Right cardiac atrium (tissue), 5 donors: ENCODE data around the gene KRTAP5-3. TPM values are rescaled to one million over a fixed set of nuclear protein-coding genes. Genes with fewer than 3 reads are reported as not detected.

Experiments
- ATAC-seq, 2 donors: fragments of 200-7000 bp; cut with Tn5 transposase; one replicate each; pipeline versions ENCODE4 v1.8.0 to v1.9.1; 2020; ENCODE audit warnings: moderate library complexity in 2 of 2, mild to moderate bottlenecking in 1 of 2
- DNase-seq, 3 donors: peaks; one replicate each; pipeline ENCODE4 v3.0.0-alpha.2; 2020
- H3K27ac ChIP-seq: one replicate; pipeline ENCODE4 v1.5.1; 2013; ENCODE audit warnings: mild to moderate bottlenecking, low read length, control low read depth, moderate library complexity
- H3K27me3 ChIP-seq: one replicate; pipeline ENCODE4 v1.6.1; 2013; ENCODE audit not compliant: control insufficient read depth, insufficient read depth
- H3K4me1 ChIP-seq: one replicate; pipeline ENCODE4 v1.6.1; 2013; ENCODE audit warnings: low read length; ENCODE audit not compliant: control insufficient read depth, insufficient read depth
- H3K4me3 ChIP-seq: one replicate; pipeline ENCODE4 v1.5.1; 2013; ENCODE audit warnings: low read length, control low read depth
- H3K9me3 ChIP-seq: one replicate; pipeline ENCODE4 v1.6.1; 2013; ENCODE audit warnings: low read length; ENCODE audit not compliant: control insufficient read depth
- WGBS: extraction: QIAGEN DNeasy Blood & Tissue Kit; methylation state at CpG from one replicate; pipeline ENCODE4 v1.1.7; 2013; 5-methylcytosine and 5-hydroxymethylcytosine counted together
- intact Hi-C, 4 donors: fragments of 100-400 bp; cut with DNase I; formaldehyde crosslinking; loops; one replicate each; pipeline versions ENCODE4 v1.11.0 to v1.14.0; 2022 to 2023
- polyA plus RNA-seq: library from polyadenylated mRNA; stranded (reverse); fragments of 200-250 nt; gene quantifications from one replicate; pipeline ENCODE4 v1.2.3, GENCODE V29; 2013
- total RNA-seq, 4 donors: library from RNA; stranded (reverse); fragmentation: NEBNext Ultra II Directional; extraction: Animal tissue kit (Norgen Biotek cat#: 25700); gene quantifications; one replicate each; pipeline ENCODE4 v1.2.1, GENCODE V29; 2021
- donor health status: healthy with polysubstance abuse.
- donor health status: DM: no; HTN: yes; CAD: no.
- donor health status: DM: no; HTN: no; CAD: no.
- donor health status: DM: no; HTN: yes; CAD: no; lungs with severe emphysema.
- donor health status: DM: yes; HTN: yes; CAD: no.

Gene KRTAP5-3
- total and polyA plus RNA-seq, 5 donors = not detected

- Histone ChIP-seq H3K27me3 (no peaks in the 10 kb centered on the region), H3K27ac (no peak overlapping the region), H3K9me3 (no peaks in the 10 kb centered on the region), H3K4me3 (peak overlapping the region; percentile 93), H3K4me1 (no peaks in the 10 kb centered on the region)
- ATAC-seq = no peak
- 69% methylated on average over 8 of the region's 8 CpGs for WGBS
- peak in 1 of 3 donors; percentile 46 for DNase-seq
- intact Hi-C loops = loop anchor here in 2 of 4 donors (5.0 kb wide), 1 partner anchor 368 kb away; no protein-coding TSS in a partner anchor
Observed at GRCh38 chr11:1570531-1570895, 37.8 kb downstream of the KRTAP5-3 start.

GRCh38 chr11:1570001-1570453 is 38.2 kb downstream of the KRTAP5-3 start:
- no peaks in the 10 kb centered on the region for H3K27me3 ChIP-seq
- H3K4me1 ChIP-seq = peaks cover 1% of the 10 kb centered on the region
- intact Hi-C loops = loop anchor here in 2 of 4 donors (5.0 kb wide), 1 partner anchor 368 kb away; no protein-coding TSS in a partner anchor
- ATAC-seq = no peak
- no peak overlapping the region for H3K27ac ChIP-seq
- peak in 1 of 3 donors; percentile 41 for DNase-seq
- no peak overlapping the region for H3K4me3 ChIP-seq
- 72% methylated on average over 11 of the region's 11 CpGs for WGBS
- no peaks in the 10 kb centered on the region for H3K9me3 ChIP-seq

- 71% methylated on average over 14 of the region's 14 CpGs for WGBS
- H3K4me1 ChIP-seq = peaks cover 4% of the 10 kb centered on the region
- no peaks in the 10 kb centered on the region for H3K27me3 ChIP-seq
- no peak overlapping the region for H3K4me3 ChIP-seq
- ATAC-seq = no peak
- peak in 1 of 3 donors; percentile 28 for DNase-seq
- intact Hi-C loops = no loop called here
- H3K27ac ChIP-seq = no peak overlapping the region
- no peaks in the 10 kb centered on the region for H3K9me3 ChIP-seq
Observed at GRCh38 chr11:1569251-1569780, 38.9 kb downstream of the KRTAP5-3 start.

GRCh38 chr11:1568441-1568911 is 39.8 kb downstream of the KRTAP5-3 start:
- Histone ChIP-seq H3K4me3 (no peak overlapping the region), H3K27me3 (no peaks in the 10 kb centered on the region), H3K9me3 (no peaks in the 10 kb centered on the region), H3K27ac (no peak overlapping the region), H3K4me1 (peaks cover 4% of the 10 kb centered on the region)
- intact Hi-C loops = no loop called here
- WGBS = 59% methylated on average over 13 of the region's 13 CpGs
- DNase-seq (peak in 1 of 3 donors; percentile 53), ATAC-seq (no peak)

DNA sequence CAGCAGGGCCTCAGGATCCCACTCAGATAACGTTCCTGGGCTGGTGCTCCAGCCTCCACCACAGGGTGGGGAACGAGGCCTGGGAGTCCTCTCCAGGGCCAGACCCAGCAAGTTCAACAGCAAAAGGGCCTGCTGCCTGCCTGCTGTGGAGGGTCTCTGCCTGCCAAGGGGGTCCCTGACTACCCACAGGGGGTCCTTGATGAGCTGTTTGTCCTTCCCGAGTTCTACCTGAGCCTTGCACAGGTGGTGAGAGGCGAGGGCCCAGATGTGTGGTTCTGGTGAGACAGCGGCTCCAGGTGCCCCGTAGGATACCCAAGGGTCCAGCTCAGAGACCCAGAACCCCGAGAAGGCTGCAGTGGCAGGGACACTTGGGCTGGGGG is 40.6 kb downstream of the KRTAP5-3 start:
- Histone ChIP-seq H3K27me3 (no peaks in the 10 kb centered on the region), H3K27ac (no peak overlapping the region), H3K4me1 (peaks cover 4% of the 10 kb centered on the region), H3K4me3 (no peak overlapping the region), H3K9me3 (no peaks in the 10 kb centered on the region)
- intact Hi-C loops = no loop called here
- DNase-seq (peak in 1 of 3 donors; percentile 27), ATAC-seq (no peak)
- 70% methylated on average over 7 of the region's 7 CpGs for WGBS

DNA sequence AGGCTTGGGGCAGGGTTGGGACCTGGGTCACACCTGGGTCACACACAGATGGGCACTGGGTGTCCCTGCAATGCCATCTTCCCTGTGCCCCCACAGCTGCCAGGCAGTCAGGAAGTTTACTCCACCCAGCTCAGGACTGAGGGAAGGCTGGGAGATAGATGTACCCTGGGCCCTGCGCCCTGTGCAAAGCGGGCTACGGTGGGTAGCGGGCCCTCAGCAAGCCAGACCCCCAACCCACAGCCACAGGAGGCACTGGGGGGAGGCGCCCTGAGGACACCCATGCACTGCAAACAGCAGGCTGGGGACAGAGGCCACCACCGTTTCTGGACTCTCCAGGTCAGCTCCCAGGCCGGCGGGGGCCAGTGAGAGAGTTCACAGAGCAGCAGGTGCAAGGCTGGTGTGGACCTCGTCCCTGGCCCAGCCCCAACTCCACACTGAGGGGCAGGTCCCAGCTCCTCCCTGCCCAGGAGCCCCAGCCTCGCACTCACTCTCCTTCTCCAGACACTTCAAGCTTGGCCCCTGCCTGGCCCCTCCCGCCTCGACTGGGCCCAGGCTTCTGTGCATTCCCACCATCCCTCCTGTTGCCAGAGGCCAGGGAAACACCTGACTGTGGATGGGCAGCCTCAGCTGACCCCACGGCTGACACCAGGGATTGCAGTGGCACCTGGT is 41.1 kb downstream of the KRTAP5-3 start:
- Histone ChIP-seq H3K4me1 (peaks cover 4% of the 10 kb centered on the region), H3K4me3 (no peak overlapping the region), H3K27me3 (no peaks in the 10 kb centered on the region), H3K9me3 (no peaks in the 10 kb centered on the region), H3K27ac (no peak overlapping the region)
- DNase-seq (peak in 1 of 3 donors; percentile 52), ATAC-seq (no peak)
- intact Hi-C loops = no loop called here
- 71% methylated on average over 13 of the region's 13 CpGs for WGBS

GRCh38 chr11:1566381-1567051 is 41.7 kb downstream of the KRTAP5-3 start:
- intact Hi-C loops = no loop called here
- 80% methylated on average over 20 of the region's 20 CpGs for WGBS
- no peak for ATAC-seq
- Histone ChIP-seq H3K4me3 (no peak overlapping the region), H3K27ac (no peak overlapping the region), H3K9me3 (no peaks in the 10 kb centered on the region), H3K4me1 (peaks cover 4% of the 10 kb centered on the region), H3K27me3 (no peaks in the 10 kb centered on the region)
- DNase-seq = no peak

- Histone ChIP-seq H3K4me1 (peaks cover 4% of the 10 kb centered on the region), H3K4me3 (no peak overlapping the region), H3K9me3 (no peaks in the 10 kb centered on the region), H3K27me3 (no peaks in the 10 kb centered on the region), H3K27ac (no peak overlapping the region)
- intact Hi-C loops = no loop called here
- 84% methylated on average over 5 of the region's 5 CpGs for WGBS
- DNase-seq = no peak
- no peak for ATAC-seq
Observed at GRCh38 chr11:1565904-1566247, 42.4 kb downstream of the KRTAP5-3 start.

DNA sequence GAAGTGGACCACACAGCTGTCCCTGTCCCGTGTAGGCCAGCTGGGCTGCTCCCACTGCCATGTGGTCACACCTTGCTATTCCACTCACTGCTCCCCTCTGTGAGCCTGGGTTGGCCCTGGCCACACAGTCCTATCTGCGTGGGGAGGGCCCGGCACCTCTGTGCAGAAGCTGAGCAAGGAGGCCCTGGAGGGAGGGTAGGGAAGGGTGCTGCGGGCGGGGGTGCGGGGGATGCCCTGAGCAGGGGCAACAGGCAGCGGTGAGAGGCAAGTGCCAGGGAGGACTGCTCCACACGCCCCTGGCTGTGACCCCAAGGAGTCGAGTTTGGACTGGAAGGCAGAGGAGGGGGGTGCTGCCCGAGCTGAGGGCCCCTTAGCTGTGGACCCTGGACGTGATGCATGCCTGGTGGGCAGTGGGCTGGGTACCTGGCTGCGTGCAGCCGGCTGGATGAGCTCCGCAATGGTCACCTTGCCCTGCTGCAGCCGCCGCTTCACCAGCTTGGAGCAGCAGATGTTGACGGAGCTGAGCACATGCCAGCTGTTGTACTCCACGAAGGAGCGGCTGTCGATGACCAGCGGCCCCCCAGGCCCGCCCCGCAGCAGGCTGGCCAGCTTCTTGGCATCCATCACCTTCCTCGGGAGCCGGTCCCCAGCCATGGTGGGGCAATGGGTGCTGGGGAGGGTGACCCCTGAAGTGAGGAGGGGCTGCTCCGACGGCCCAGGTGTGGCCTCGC is 42.9 kb downstream of the KRTAP5-3 start:
- Histone ChIP-seq H3K4me3 (no peak overlapping the region), H3K27ac (peak overlapping the region; percentile 18), H3K4me1 (peaks cover 4% of the 10 kb centered on the region), H3K9me3 (no peaks in the 10 kb centered on the region), H3K27me3 (no peaks in the 10 kb centered on the region)
- WGBS = 78% methylated on average over 28 of the region's 28 CpGs
- intact Hi-C loops = no loop called here
- ATAC-seq (no peak), DNase-seq (peak in 1 of 3 donors; percentile 51)

DNA sequence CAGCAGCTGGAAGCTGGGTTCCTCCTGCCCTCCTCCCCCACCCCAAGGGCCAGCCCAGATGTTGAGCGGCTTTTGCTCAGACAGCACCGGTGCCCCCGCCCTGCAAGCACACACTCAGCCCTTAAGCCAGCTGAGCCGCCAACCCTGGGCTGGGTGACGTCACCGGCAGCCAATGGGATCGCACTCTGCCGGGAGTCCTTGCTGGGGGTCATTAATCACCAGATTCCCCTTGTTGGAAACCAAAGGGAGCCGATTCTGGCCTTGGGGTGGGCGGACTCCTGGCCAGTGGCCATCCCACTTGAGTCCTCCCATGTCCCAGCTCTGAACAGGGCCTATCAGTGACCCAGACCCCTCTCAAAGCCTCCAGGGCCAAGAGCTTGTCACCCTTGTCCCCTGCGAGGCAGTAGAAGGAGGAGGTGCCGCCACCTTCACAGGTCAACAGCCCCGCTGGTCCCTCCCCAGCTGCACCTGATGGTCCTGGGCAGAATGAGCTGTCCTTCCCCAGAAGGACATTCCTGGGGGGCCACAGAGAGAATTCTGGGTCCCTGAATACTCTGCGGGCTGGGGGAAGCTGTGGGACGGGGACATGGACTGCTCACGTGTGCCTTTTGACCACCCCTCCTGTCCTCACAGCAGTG is 43.6 kb downstream of the KRTAP5-3 start:
- peaks cover 4% of the 10 kb centered on the region for H3K4me1 ChIP-seq
- ATAC-seq (peak; percentile 20 to 50), DNase-seq (peak; percentile 82 to 87 (median 86))
- H3K4me3 ChIP-seq = no peak overlapping the region
- H3K27ac ChIP-seq = peak overlapping the region; percentile 18
- H3K9me3 ChIP-seq = no peaks in the 10 kb centered on the region
- WGBS = 44% methylated on average over 16 of the region's 16 CpGs
- intact Hi-C loops = no loop called here
- H3K27me3 ChIP-seq = no peaks in the 10 kb centered on the region
